Measurements from ENCODE around the gene SORCS2. TPM values are rescaled to one million over a fixed set of nuclear protein-coding genes. Genes with fewer than 3 reads are reported as not detected.

Gene SORCS2
- polyA plus RNA-seq, 1 donor from 2014 or later: 1.0 TPM

DNA sequence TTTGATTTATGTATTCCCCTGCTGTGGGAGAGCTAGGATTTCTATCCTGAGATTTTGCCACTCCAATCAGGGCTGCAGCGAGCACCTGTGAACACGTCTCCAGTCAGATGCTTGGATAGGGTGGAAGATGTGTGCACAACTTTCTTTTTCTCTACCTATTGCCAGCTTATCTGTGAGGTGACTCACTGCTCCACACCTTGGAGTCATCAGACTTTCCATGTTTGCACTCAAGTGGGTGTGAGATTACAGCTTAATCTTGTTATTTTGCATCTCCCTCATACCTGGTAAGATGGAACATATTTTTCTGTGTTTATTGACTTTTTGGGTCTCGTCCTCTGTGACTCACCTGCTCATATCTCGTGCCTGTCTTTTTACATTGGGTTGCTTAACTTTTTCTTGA is 210.2 kb downstream of the SORCS2 start:
- Histone ChIP-seq H3K9me3 (ENCODE audit: low read length) (no peaks in the 10 kb centered on the region), H3K9ac (ENCODE audit: low read length) (no peak overlapping the region), H2AFZ (ENCODE audit: low read depth, low read length) (no peak overlapping the region), H3F3A (ENCODE audit: insufficient read depth, low read length, poor library complexity, severe bottlenecking) (no peaks in the 10 kb centered on the region), H3K36me3 (ENCODE audit: insufficient read depth, low read length) (no peaks in the 10 kb centered on the region), H3K27me3 (ENCODE audit: insufficient read depth, low read depth, low read length) (no peaks in the 10 kb centered on the region), H3K79me2 (replicated peaks; ENCODE audit: insufficient read depth, low read length) (no peaks in the 10 kb centered on the region), H3K9me2 (ENCODE audit: insufficient read depth, low read length) (no peaks in the 10 kb centered on the region), H3K4me2 (ENCODE audit: low read length) (no peak overlapping the region), H3K27ac (ENCODE audit: low read length) (no peak overlapping the region), H4K20me1 (ENCODE audit: insufficient read depth) (no peaks in the 10 kb centered on the region), H3K4me3 (ENCODE audit: low read length) (no peak overlapping the region)
- TF ChIP-seq TAF1 (IDR thresholded peaks at IDR 0.05; ENCODE audit: low read depth): no peak
- TF ChIP-seq EP300 (conservative IDR thresholded peaks at IDR 0.05; ENCODE audit: poor library complexity, severe bottlenecking): no peak

- Histone ChIP-seq H3K79me2 (replicated peaks; ENCODE audit: insufficient read depth, low read length) (no peaks in the 10 kb centered on the region), H3K4me3 (ENCODE audit: low read length) (no peak overlapping the region), H3K27me3 (ENCODE audit: insufficient read depth, low read depth, low read length) (no peaks in the 10 kb centered on the region), H3F3A (ENCODE audit: insufficient read depth, low read length, poor library complexity, severe bottlenecking) (no peaks in the 10 kb centered on the region), H3K36me3 (ENCODE audit: insufficient read depth, low read length) (no peaks in the 10 kb centered on the region), H3K9ac (ENCODE audit: low read length) (no peak overlapping the region), H2AFZ (ENCODE audit: low read depth, low read length) (no peak overlapping the region), H4K20me1 (ENCODE audit: insufficient read depth) (no peaks in the 10 kb centered on the region), H3K4me2 (ENCODE audit: low read length) (no peak overlapping the region), H3K9me2 (ENCODE audit: insufficient read depth, low read length) (no peaks in the 10 kb centered on the region), H3K9me3 (ENCODE audit: low read length) (no peaks in the 10 kb centered on the region), H3K27ac (ENCODE audit: low read length) (no peak overlapping the region)
- TF ChIP-seq, protein P1, sequence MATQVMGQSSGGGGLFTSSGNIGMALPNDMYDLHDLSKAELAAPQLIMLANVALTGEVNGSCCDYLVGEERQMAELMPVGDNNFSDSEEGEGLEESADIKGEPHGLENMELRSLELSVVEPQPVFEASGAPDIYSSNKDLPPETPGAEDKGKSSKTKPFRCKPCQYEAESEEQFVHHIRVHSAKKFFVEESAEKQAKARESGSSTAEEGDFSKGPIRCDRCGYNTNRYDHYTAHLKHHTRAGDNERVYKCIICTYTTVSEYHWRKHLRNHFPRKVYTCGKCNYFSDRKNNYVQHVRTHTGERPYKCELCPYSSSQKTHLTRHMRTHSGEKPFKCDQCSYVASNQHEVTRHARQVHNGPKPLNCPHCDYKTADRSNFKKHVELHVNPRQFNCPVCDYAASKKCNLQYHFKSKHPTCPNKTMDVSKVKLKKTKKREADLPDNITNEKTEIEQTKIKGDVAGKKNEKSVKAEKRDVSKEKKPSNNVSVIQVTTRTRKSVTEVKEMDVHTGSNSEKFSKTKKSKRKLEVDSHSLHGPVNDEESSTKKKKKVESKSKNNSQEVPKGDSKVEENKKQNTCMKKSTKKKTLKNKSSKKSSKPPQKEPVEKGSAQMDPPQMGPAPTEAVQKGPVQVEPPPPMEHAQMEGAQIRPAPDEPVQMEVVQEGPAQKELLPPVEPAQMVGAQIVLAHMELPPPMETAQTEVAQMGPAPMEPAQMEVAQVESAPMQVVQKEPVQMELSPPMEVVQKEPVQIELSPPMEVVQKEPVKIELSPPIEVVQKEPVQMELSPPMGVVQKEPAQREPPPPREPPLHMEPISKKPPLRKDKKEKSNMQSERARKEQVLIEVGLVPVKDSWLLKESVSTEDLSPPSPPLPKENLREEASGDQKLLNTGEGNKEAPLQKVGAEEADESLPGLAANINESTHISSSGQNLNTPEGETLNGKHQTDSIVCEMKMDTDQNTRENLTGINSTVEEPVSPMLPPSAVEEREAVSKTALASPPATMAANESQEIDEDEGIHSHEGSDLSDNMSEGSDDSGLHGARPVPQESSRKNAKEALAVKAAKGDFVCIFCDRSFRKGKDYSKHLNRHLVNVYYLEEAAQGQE (IDR thresholded peaks at IDR 0.05; ENCODE audit: borderline replicate concordance): no peak
- TF ChIP-seq MXI1 (conservative IDR thresholded peaks at IDR 0.05; ENCODE audit: poor library complexity, severe bottlenecking) (no peak), RAD21 (conservative IDR thresholded peaks at IDR 0.05) (no peak), EP300 (conservative IDR thresholded peaks at IDR 0.05; ENCODE audit: poor library complexity, severe bottlenecking) (no peak), SMC3 (conservative IDR thresholded peaks at IDR 0.05; ENCODE audit: poor library complexity) (no peak), EZH2 (IDR thresholded peaks at IDR 0.05; ENCODE audit: borderline replicate concordance, insufficient read depth, low read length, poor library complexity, severe bottlenecking) (no peak), TAF1 (IDR thresholded peaks at IDR 0.05; ENCODE audit: low read depth) (no peak), POLR2AphosphoS5 (IDR thresholded peaks at IDR 0.05) (no peak)
- TF ChIP-seq, protein P2, sequence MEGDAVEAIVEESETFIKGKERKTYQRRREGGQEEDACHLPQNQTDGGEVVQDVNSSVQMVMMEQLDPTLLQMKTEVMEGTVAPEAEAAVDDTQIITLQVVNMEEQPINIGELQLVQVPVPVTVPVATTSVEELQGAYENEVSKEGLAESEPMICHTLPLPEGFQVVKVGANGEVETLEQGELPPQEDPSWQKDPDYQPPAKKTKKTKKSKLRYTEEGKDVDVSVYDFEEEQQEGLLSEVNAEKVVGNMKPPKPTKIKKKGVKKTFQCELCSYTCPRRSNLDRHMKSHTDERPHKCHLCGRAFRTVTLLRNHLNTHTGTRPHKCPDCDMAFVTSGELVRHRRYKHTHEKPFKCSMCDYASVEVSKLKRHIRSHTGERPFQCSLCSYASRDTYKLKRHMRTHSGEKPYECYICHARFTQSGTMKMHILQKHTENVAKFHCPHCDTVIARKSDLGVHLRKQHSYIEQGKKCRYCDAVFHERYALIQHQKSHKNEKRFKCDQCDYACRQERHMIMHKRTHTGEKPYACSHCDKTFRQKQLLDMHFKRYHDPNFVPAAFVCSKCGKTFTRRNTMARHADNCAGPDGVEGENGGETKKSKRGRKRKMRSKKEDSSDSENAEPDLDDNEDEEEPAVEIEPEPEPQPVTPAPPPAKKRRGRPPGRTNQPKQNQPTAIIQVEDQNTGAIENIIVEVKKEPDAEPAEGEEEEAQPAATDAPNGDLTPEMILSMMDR (IDR thresholded peaks at IDR 0.05; ENCODE audit: poor library complexity, severe bottlenecking): no peak
These were observed 210.7 kb downstream of the SORCS2 start for GRCh38 chr4:7403001-7403400.

DNA sequence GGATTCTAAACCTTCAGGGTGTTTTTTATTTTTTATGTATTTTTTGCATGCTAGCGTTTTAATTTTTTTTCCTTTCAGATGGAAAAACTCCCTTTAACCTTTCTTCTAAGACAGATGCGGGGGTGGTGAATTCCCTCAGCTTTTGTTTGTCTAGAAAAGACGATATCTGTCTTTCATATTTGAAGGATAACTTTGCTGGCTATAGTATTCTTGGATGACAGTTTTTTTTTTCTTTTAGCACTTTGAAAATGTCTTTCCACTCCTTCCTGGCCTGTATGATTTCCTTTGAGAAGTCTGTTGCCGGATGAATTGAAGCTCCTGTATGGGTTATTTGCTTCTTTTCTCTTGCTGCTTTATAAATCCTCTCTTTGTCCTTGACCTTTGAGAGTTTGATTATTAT is 215.8 kb downstream of the SORCS2 start:
- H3K27ac ChIP-seq (ENCODE audit: low read length): no peak overlapping the region
- H4K20me1 ChIP-seq (ENCODE audit: insufficient read depth): no peaks in the 10 kb centered on the region
- no peak overlapping the region for H3K4me2 ChIP-seq (ENCODE audit: low read length)
- H3K4me3 ChIP-seq (ENCODE audit: low read length): no peak overlapping the region
- H3K79me2 ChIP-seq (replicated peaks; ENCODE audit: insufficient read depth, low read length): no peaks in the 10 kb centered on the region
- H3K27me3 ChIP-seq (ENCODE audit: insufficient read depth, low read depth, low read length): no peaks in the 10 kb centered on the region
- H3F3A ChIP-seq (ENCODE audit: insufficient read depth, low read length, poor library complexity, severe bottlenecking): no peaks in the 10 kb centered on the region
- no peak overlapping the region for H3K9ac ChIP-seq (ENCODE audit: low read length)
- TF ChIP-seq POLR2AphosphoS5 (IDR thresholded peaks at IDR 0.05) (no peak), EP300 (conservative IDR thresholded peaks at IDR 0.05; ENCODE audit: poor library complexity, severe bottlenecking) (no peak), EZH2 (IDR thresholded peaks at IDR 0.05; ENCODE audit: borderline replicate concordance, insufficient read depth, low read length, poor library complexity, severe bottlenecking) (no peak), TAF1 (IDR thresholded peaks at IDR 0.05; ENCODE audit: low read depth) (no peak), MXI1 (conservative IDR thresholded peaks at IDR 0.05; ENCODE audit: poor library complexity, severe bottlenecking) (no peak), RAD21 (conservative IDR thresholded peaks at IDR 0.05) (no peak), SMC3 (conservative IDR thresholded peaks at IDR 0.05; ENCODE audit: poor library complexity) (no peak)
- TF ChIP-seq, protein P1 (IDR thresholded peaks at IDR 0.05; ENCODE audit: borderline replicate concordance): no peak
- TF ChIP-seq, protein P2 (IDR thresholded peaks at IDR 0.05; ENCODE audit: poor library complexity, severe bottlenecking): no peak
- no peaks in the 10 kb centered on the region for H3K36me3 ChIP-seq (ENCODE audit: insufficient read depth, low read length)
- peaks cover 3% of the 10 kb centered on the region for H3K9me3 ChIP-seq (ENCODE audit: low read length)
- H3K9me2 ChIP-seq (ENCODE audit: insufficient read depth, low read length): no peaks in the 10 kb centered on the region
- H2AFZ ChIP-seq (ENCODE audit: low read depth, low read length): no peak overlapping the region

Measured in neural cell (in vitro differentiated cells).